Vagina (tissue), 2 donors: ENCODE data around the gene RPS6KA5. TPM values are rescaled to one million over a fixed set of nuclear protein-coding genes. Genes with fewer than 3 reads are reported as not detected.

Experiments used
- DNase-seq, 2 donors: peaks; one replicate each; pipeline ENCODE4 v3.0.0-alpha.2; 2017; ENCODE audit errors: extremely low spot score in 2 of 2
- H3K27ac ChIP-seq: fragments of 200-600 bp; sonication (generic); one replicate; pipeline ENCODE4 v1.5.1; 2019
- H3K27me3 ChIP-seq: fragments of 200-600 bp; sonication (generic); one replicate; pipeline ENCODE4 v1.5.1; 2019
- H3K36me3 ChIP-seq, 2 donors: fragments of 200-600 bp; sonication (generic); one replicate each; pipeline ENCODE4 v1.5.1; 2017 to 2019
- H3K4me1 ChIP-seq: fragments of 200-600 bp; sonication (generic); one replicate; pipeline ENCODE4 v1.5.1; 2019
- H3K4me3 ChIP-seq, 2 donors: fragments of 200-600 bp; sonication (generic); 1 replicate in 1 of 2; 2 replicates in 1 of 2; pipeline ENCODE4 v1.5.1; 2016 to 2019
- H3K9me3 ChIP-seq: fragments of 200-600 bp; sonication (generic); one replicate; pipeline ENCODE4 v1.5.1; 2019
- POLR2A ChIP-seq, 2 donors: fragments of 450-650 bp; IDR thresholded peaks; one replicate each; pipeline ENCODE4 v1.6.1; 2017; ENCODE audit warnings: antibody characterized with exemption in 2 of 2, mild to moderate bottlenecking in 2 of 2, moderate library complexity in 2 of 2
- POLR2AphosphoS5 ChIP-seq, 2 donors: sonication (generic); formaldehyde crosslinking; IDR thresholded peaks; one replicate each; pipeline ENCODE4 v1.9.0; 2017; ENCODE audit warnings: antibody characterized with exemption in 2 of 2, mild to moderate bottlenecking in 2 of 2, low read depth in 1 of 2; ENCODE audit not compliant: insufficient read depth in 1 of 2
- intact Hi-C: fragments of 100-400 bp; cut with DNase I; formaldehyde crosslinking; loops from one replicate; pipeline ENCODE4 v1.15.1; 2023
- small RNA-seq: library from RNA; depleted of rRNA; stranded (forward); fragments of <200 nt; gene quantifications from one replicate; pipeline ENCODE3, GENCODE V24; 2016
- total RNA-seq: library from RNA; depleted of rRNA; stranded (reverse); fragments of >200 nt; gene quantifications from one replicate; pipeline ENCODE4 v1.2.3, GENCODE V29; 2016
- TF ChIP-seq, protein P1 (sequence below), 3 experiments: fragments of 450-650 bp in 2 of 3; fragments of 200-600 bp in 1 of 3; sonication (generic) in 1 of 3; IDR thresholded peaks; one replicate each; pipeline ENCODE4 v1.5.1; 2017 to 2019; ENCODE audit warnings: antibody characterized with exemption in 3 of 3, mild to moderate bottlenecking in 2 of 3, moderate library complexity in 2 of 3

RPS6KA5 gene
- total RNA-seq, 1 donor from 2014 or later = 5.2 TPM

DNA sequence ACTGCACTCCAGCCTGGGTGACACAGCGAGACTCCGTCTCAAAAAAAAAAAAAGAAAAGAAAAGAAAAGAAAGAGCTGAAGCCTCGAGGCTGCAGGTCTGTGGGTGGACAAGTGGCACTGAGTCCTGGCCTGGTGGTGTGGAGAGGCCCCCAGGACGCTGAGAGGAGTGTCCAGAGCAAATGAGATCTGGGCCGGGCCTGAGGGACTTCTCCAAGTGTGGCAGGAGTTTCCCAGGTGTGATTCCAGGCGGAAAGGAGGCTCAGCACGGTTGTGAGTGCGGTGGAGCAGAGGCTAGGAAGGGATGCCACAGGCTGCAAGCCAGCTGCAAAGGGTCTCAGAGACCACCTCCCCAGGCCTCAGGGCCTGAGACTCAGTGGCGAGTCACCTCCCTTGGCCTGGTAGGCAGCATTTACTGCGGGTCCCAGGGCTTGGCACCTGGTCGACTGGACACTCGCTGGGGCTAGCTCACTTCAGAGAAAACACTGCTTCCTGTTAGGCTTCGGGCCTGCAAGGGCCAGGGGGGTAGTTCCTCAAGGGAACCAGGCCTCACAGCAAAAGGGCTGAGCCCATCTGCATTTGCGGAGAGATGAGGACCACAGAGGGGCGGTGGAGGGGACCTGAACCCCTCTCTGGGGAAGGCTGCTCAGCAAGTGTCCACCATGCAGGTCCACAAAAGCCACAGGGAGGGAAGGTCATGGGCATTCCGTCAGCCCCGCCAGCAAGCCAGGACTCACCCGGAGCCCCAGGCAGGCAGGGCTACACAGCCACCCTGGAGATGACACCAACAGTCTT is 256.0 kb downstream of the RPS6KA5 start:
- H3K9me3 ChIP-seq = no peaks in the 10 kb centered on the region
- no peaks in the 10 kb centered on the region for H3K36me3 ChIP-seq
- peak overlapping the region; percentile 27 for H3K27ac ChIP-seq
- TF ChIP-seq POLR2AphosphoS5 (IDR thresholded peaks at IDR 0.05; ENCODE audit: insufficient read depth in 1 of 2, low read depth in 1 of 2) = no peak
- TF ChIP-seq, protein P1, sequence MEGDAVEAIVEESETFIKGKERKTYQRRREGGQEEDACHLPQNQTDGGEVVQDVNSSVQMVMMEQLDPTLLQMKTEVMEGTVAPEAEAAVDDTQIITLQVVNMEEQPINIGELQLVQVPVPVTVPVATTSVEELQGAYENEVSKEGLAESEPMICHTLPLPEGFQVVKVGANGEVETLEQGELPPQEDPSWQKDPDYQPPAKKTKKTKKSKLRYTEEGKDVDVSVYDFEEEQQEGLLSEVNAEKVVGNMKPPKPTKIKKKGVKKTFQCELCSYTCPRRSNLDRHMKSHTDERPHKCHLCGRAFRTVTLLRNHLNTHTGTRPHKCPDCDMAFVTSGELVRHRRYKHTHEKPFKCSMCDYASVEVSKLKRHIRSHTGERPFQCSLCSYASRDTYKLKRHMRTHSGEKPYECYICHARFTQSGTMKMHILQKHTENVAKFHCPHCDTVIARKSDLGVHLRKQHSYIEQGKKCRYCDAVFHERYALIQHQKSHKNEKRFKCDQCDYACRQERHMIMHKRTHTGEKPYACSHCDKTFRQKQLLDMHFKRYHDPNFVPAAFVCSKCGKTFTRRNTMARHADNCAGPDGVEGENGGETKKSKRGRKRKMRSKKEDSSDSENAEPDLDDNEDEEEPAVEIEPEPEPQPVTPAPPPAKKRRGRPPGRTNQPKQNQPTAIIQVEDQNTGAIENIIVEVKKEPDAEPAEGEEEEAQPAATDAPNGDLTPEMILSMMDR (IDR thresholded peaks at IDR 0.05) = no peak
- TF ChIP-seq POLR2A (IDR thresholded peaks at IDR 0.05) = no peak
- H3K27me3 ChIP-seq = no peaks in the 10 kb centered on the region
- H3K4me1 ChIP-seq = peaks cover 32% of the 10 kb centered on the region
- DNase-seq = no peak
- intact Hi-C loops = no loop called here
- H3K4me3 ChIP-seq = no peak overlapping the region

DNA sequence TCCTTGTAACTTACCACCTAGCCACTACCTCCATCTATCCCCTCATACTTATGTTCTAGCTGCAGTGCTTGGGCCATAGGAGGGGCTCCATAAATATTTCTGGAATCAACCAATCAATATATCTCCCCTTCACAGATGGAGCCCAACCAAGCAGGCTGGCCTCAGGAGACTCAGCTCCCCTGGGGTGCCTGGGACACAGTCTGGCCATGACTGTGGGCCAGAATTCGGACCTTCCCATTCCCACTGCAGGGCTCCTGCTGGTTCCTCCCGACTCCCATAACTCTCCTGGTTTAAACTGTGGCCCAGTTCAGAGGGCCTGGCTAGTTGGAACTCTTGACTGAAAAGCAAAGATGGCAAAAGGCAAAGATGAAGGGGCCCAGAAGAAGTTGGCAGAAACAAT is 257.2 kb downstream of the RPS6KA5 start:
- no peak overlapping the region for H3K27ac ChIP-seq
- intact Hi-C loops = no loop called here

DNA sequence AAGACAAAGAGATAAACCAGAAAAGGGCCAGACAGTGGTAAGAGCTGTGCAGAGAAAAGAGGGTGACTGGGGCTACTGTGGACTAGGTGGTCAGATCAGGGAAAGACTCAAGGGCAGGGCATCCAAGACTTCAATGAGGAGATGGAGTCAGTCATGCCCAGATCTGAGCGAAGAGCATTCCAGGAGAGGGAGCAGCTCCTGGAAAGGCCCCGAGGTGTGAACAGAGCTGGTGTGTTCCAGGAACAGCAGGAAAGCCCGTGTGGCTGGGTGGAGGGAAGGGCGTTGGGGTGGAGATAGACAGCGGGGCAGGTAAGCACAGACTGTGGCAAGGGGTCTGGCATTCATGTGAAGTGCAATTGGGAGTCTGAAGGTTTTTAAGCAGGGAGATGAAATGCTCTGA is 261.0 kb downstream of the RPS6KA5 start:
- Histone ChIP-seq H3K9me3 (no peaks in the 10 kb centered on the region), H3K36me3 (no peaks in the 10 kb centered on the region), H3K27me3 (no peaks in the 10 kb centered on the region), H3K4me1 (no peaks in the 10 kb centered on the region), H3K4me3 (no peak overlapping the region), H3K27ac (no peak overlapping the region)
- TF ChIP-seq, protein P1 (IDR thresholded peaks at IDR 0.05) = no peak
- TF ChIP-seq POLR2A (IDR thresholded peaks at IDR 0.05) (no peak), POLR2AphosphoS5 (IDR thresholded peaks at IDR 0.05; ENCODE audit: insufficient read depth in 1 of 2, low read depth in 1 of 2) (no peak)
- no peak for DNase-seq
- intact Hi-C loops = no loop called here

More for the DNA sequence above, 257.2 kb downstream of the RPS6KA5 start:
- Histone ChIP-seq H3K4me3 (no peak overlapping the region), H3K4me1 (peaks cover 27% of the 10 kb centered on the region), H3K27me3 (no peaks in the 10 kb centered on the region), H3K36me3 (no peaks in the 10 kb centered on the region), H3K9me3 (no peaks in the 10 kb centered on the region)
- no peak for DNase-seq
- TF ChIP-seq, protein P1 (IDR thresholded peaks at IDR 0.05) = no peak
- no peak for TF ChIP-seq POLR2AphosphoS5 (IDR thresholded peaks at IDR 0.05; ENCODE audit: insufficient read depth in 1 of 2, low read depth in 1 of 2)
- no peak for TF ChIP-seq POLR2A (IDR thresholded peaks at IDR 0.05)

DNA sequence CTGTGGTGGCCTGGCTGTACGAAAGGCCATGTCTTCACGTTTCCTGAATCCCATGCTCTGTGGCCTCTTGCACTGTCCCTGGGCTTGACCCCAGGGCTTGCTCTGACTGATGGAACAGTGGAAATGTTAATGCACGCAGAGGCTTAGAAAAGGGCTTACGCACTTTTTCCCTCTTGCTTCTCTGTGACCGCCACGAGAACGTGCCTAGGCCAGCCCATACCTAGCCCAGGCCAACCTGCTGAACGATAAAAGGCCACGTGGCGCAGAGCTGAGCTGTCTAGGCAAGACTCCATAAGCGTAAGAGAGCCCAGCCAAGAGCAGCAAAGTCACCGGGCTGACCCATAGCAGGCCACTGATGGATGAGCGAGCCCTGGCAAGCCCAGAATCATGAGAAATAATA is 262.5 kb downstream of the RPS6KA5 start:
- H3K27ac ChIP-seq = no peak overlapping the region
- intact Hi-C loops = no loop called here
- H3K9me3 ChIP-seq = no peaks in the 10 kb centered on the region
- H3K4me3 ChIP-seq = no peak overlapping the region
- TF ChIP-seq POLR2A (IDR thresholded peaks at IDR 0.05) (no peak), POLR2AphosphoS5 (IDR thresholded peaks at IDR 0.05; ENCODE audit: insufficient read depth in 1 of 2, low read depth in 1 of 2) (peak; percentile 20 to 26)
- no peaks in the 10 kb centered on the region for H3K36me3 ChIP-seq
- no peaks in the 10 kb centered on the region for H3K4me1 ChIP-seq
- no peaks in the 10 kb centered on the region for H3K27me3 ChIP-seq
- DNase-seq = no peak

Small RNA genes within 50 kb of the gene (small RNA-seq; reads per million reads assigned to genes)
- not detected for gene RNU7-30P

Other genes starting within 250 kb of the RPS6KA5 start
- 56.0 TPM for gene TTC7B, start 244.2 kb downstream of the RPS6KA5 start, total RNA-seq
- 57.0 TPM for gene DGLUCY, start 53.4 kb upstream of the RPS6KA5 start, total RNA-seq
- 4.2 TPM for gene GPR68, start 184.1 kb upstream of the RPS6KA5 start, total RNA-seq